ENCODE data around the gene PEPD. TPM values are rescaled to one million over a fixed set of nuclear protein-coding genes. Genes with fewer than 3 reads are reported as not detected.

Gene PEPD
- total RNA-seq, 1 experiment from 2014 or later: 83.1 TPM

DNA sequence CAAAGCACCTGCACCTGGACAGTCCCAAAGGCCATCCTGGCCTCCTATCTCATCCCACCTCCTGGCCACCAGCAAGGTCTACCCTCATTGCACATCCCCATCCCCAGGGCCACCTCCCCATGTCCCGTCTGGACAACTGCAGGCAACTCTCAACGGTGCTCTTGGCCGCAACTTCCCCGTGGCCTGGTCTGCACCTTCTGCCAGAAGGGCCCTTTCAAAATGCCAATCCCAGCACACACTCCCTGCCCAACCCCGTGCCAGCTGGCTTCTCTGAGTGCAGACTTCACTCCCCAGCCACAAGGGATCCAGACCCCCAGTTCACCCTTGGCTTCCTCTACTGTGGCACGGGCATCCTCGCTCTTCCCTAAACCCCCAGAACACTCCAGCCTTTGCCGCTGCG lies 8.2 kb downstream of the PEPD start (continued):
- TF ChIP-seq, protein P1, sequence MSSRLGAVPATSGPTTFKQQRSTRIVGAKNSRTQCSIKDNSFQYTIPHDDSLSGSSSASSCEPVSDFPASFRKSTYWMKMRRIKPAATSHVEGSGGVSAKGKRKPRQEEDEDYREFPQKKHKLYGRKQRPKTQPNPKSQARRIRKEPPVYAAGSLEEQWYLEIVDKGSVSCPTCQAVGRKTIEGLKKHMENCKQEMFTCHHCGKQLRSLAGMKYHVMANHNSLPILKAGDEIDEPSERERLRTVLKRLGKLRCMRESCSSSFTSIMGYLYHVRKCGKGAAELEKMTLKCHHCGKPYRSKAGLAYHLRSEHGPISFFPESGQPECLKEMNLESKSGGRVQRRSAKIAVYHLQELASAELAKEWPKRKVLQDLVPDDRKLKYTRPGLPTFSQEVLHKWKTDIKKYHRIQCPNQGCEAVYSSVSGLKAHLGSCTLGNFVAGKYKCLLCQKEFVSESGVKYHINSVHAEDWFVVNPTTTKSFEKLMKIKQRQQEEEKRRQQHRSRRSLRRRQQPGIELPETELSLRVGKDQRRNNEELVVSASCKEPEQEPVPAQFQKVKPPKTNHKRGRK (CRISPR knock-in tag; IDR thresholded peaks at IDR 0.05; ENCODE audit: borderline replicate concordance): no peak

GRCh38 chr19:33512580-33513137 lies 8.9 kb downstream of the PEPD start:
- H3K27ac Mint-ChIP-seq: no peak overlapping the region
- no peaks in the 10 kb centered on the region for H3K9me3 Mint-ChIP-seq
- DNase-seq (ENCODE audit: low spot score): no peak
- ATAC-seq: no peak
- no peak overlapping the region for H3K4me3 Mint-ChIP-seq
- no peak for TF ChIP-seq HMGA2 (CRISPR knock-in tag; IDR thresholded peaks at IDR 0.05)
- TF ChIP-seq NR1H2 (CRISPR knock-in tag; IDR thresholded peaks at IDR 0.05): no peak
- no peak for TF ChIP-seq IRF2 (CRISPR knock-in tag; IDR thresholded peaks at IDR 0.05; ENCODE audit: borderline replicate concordance, low read depth)
- TF ChIP-seq JAZF1 (CRISPR knock-in tag; IDR thresholded peaks at IDR 0.05): no peak
- TF ChIP-seq, protein P2, sequence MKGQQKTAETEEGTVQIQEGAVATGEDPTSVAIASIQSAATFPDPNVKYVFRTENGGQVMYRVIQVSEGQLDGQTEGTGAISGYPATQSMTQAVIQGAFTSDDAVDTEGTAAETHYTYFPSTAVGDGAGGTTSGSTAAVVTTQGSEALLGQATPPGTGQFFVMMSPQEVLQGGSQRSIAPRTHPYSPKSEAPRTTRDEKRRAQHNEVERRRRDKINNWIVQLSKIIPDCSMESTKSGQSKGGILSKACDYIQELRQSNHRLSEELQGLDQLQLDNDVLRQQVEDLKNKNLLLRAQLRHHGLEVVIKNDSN (CRISPR knock-in tag; IDR thresholded peaks at IDR 0.05): no peak
- TF ChIP-seq, protein P3, sequence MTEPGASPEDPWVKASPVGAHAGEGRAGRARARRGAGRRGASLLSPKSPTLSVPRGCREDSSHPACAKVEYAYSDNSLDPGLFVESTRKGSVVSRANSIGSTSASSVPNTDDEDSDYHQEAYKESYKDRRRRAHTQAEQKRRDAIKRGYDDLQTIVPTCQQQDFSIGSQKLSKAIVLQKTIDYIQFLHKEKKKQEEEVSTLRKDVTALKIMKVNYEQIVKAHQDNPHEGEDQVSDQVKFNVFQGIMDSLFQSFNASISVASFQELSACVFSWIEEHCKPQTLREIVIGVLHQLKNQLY (CRISPR knock-in tag; IDR thresholded peaks at IDR 0.05): no peak
- no peak for TF ChIP-seq ZNF671 (CRISPR knock-in tag; IDR thresholded peaks at IDR 0.05)
- TF ChIP-seq SP1 (CRISPR knock-in tag; conservative IDR thresholded peaks at IDR 0.05): no peak
- TF ChIP-seq ZBTB43 (CRISPR knock-in tag; IDR thresholded peaks at IDR 0.05): no peak
- H3K4me1 Mint-ChIP-seq: peaks cover 27% of the 10 kb centered on the region
- H3K36me3 Mint-ChIP-seq: no peaks in the 10 kb centered on the region; the same call in 1 of the 2 replicates
- POLR2A ChIA-PET: interaction anchor here (0.5 to 1.2 kb wide), 2 partner anchors 9 to 105 kb away, joined by 3 to 10 read pairs; partner anchors contain the start of gene PEPD
- no peaks in the 10 kb centered on the region for H3K27me3 Mint-ChIP-seq (ENCODE audit: low read depth)
- CTCF ChIA-PET: interaction anchor here (0.6 kb wide), 1 partner anchor 131 kb away, joined by 3 read pairs; no protein-coding TSS in a partner anchor

DNA sequence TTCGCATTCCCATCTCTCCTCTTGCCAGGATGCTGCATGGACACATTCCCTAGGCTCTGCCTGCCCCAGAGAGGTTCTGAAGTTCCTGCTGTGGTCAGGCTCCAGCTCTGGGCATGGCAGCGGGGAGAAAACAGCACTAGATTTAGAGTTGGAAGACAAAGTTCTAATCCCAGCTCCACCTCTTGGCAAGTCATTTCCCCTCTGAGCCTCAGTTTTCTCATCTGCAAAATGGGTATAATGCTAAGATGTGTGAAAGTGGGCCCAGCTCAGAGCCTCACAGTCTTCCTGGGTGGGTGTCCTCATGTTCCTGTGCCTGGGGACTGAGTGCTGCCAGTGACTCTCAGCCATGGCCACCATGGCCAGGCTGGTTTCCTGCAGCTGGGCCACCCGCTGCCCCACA lies 9.6 kb downstream of the PEPD start:
- POLR2A ChIA-PET: interaction anchor here (0.5 to 1.2 kb wide), 2 partner anchors 10 to 105 kb away, joined by 3 to 10 read pairs; partner anchors contain the start of gene PEPD
- no peak for DNase-seq (ENCODE audit: low spot score)
- Mint-ChIP-seq H3K9me3 (no peaks in the 10 kb centered on the region), H3K4me1 (peaks cover 27% of the 10 kb centered on the region), H3K4me3 (no peak overlapping the region), H3K36me3 (no peaks in the 10 kb centered on the region; the same call in 1 of the 2 replicates), H3K27me3 (ENCODE audit: low read depth) (no peaks in the 10 kb centered on the region), H3K27ac (peak overlapping the region; percentile 40; the same call in 1 of the 2 replicates)
- ATAC-seq: no peak
- TF ChIP-seq, protein P4, sequence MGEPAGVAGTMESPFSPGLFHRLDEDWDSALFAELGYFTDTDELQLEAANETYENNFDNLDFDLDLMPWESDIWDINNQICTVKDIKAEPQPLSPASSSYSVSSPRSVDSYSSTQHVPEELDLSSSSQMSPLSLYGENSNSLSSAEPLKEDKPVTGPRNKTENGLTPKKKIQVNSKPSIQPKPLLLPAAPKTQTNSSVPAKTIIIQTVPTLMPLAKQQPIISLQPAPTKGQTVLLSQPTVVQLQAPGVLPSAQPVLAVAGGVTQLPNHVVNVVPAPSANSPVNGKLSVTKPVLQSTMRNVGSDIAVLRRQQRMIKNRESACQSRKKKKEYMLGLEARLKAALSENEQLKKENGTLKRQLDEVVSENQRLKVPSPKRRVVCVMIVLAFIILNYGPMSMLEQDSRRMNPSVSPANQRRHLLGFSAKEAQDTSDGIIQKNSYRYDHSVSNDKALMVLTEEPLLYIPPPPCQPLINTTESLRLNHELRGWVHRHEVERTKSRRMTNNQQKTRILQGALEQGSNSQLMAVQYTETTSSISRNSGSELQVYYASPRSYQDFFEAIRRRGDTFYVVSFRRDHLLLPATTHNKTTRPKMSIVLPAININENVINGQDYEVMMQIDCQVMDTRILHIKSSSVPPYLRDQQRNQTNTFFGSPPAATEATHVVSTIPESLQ (CRISPR knock-in tag; IDR thresholded peaks at IDR 0.05): no peak
- TF ChIP-seq FOXP1 (CRISPR knock-in tag; IDR thresholded peaks at IDR 0.05; ENCODE audit: borderline replicate concordance) (no peak), ELF4 (CRISPR knock-in tag; IDR thresholded peaks at IDR 0.05; ENCODE audit: low read depth) (no peak), GTF2I (CRISPR knock-in tag; conservative IDR thresholded peaks at IDR 0.05) (0 out of 2 replicates have a peak, but pooled peaks have one; percentile 20)
- CTCF ChIA-PET: interaction anchor here (0.6 to 2.1 kb wide), 6 partner anchors 23 to 256 kb away, joined by 3 to 6 read pairs (median 3); no protein-coding TSS in a partner anchor

Data from WTC11 (cell line).